NB4 (cell line): Measurements from ENCODE around the gene IDUA.

ENCODE experiments used
- MYC ChIP-seq: IDR thresholded peaks from 2 replicates; pipeline ENCODE4 v1.6.1; 2011; ENCODE audit warnings: low read depth, low read length
- POLR2A ChIP-seq: IDR thresholded peaks from 2 replicates; pipeline ENCODE4 v1.6.1; 2011; ENCODE audit warnings: mild to moderate bottlenecking; ENCODE audit not compliant: insufficient read length; ENCODE audit errors: extremely low read depth
- TF ChIP-seq, protein P1 (sequence below): IDR thresholded peaks from one replicate; pipeline ENCODE4 v1.5.1; 2012; ENCODE audit warnings: low read depth, low read length
- TF ChIP-seq, protein P2 (sequence below): IDR thresholded peaks from 2 replicates; pipeline ENCODE4 v1.6.1; 2011; ENCODE audit warnings: low read depth, low read length

DNA sequence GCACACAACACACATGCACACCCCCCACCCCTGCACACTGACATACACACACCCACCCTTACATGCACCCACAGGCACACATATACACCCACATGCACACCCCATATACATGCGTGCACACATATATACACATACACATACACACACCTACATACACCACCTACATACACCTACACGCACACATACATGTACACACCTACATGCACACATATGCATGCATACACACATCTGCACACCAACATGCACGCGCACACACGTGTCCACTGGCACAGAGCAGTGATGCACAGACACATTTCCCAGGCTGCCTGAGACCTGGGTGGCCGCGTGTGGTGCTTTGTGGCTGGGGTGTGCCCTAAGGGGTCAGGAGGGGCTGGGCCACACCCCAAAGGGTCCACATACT lies 56.3 kb downstream of the IDUA start:
- TF ChIP-seq, protein P1, sequence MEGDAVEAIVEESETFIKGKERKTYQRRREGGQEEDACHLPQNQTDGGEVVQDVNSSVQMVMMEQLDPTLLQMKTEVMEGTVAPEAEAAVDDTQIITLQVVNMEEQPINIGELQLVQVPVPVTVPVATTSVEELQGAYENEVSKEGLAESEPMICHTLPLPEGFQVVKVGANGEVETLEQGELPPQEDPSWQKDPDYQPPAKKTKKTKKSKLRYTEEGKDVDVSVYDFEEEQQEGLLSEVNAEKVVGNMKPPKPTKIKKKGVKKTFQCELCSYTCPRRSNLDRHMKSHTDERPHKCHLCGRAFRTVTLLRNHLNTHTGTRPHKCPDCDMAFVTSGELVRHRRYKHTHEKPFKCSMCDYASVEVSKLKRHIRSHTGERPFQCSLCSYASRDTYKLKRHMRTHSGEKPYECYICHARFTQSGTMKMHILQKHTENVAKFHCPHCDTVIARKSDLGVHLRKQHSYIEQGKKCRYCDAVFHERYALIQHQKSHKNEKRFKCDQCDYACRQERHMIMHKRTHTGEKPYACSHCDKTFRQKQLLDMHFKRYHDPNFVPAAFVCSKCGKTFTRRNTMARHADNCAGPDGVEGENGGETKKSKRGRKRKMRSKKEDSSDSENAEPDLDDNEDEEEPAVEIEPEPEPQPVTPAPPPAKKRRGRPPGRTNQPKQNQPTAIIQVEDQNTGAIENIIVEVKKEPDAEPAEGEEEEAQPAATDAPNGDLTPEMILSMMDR, result no peak
- TF ChIP-seq POLR2A (no peak), MYC (no peak)
- TF ChIP-seq, protein P2, sequence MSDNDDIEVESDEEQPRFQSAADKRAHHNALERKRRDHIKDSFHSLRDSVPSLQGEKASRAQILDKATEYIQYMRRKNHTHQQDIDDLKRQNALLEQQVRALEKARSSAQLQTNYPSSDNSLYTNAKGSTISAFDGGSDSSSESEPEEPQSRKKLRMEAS, result no peak
